PC-3 (cell line): ENCODE measurements around the gene FGFR3.

Experiments used
- EZH2 ChIP-seq: fragments of 300-600 bp; sonication (generic); IDR thresholded peaks from one replicate; pipeline ENCODE4 v1.6.1; 2017; ENCODE audit warnings: antibody characterized with exemption, mild to moderate bottlenecking, low read length; ENCODE audit not compliant: unreplicated experiment
- EZH2phosphoT487 ChIP-seq: fragments of 300-600 bp; sonication (generic); IDR thresholded peaks from 2 replicates; pipeline ENCODE4 v1.6.1; 2018; ENCODE audit warnings: mild to moderate bottlenecking, antibody characterized with exemption, low read length, borderline replicate concordance
- TF ChIP-seq, protein P1 (sequence below): fragments of 300-600 bp; sonication (generic); conservative IDR thresholded peaks from 2 replicates; pipeline ENCODE4 v1.5.1; 2017; ENCODE audit warnings: antibody characterized with exemption, low read depth, mild to moderate bottlenecking, low read length

DNA sequence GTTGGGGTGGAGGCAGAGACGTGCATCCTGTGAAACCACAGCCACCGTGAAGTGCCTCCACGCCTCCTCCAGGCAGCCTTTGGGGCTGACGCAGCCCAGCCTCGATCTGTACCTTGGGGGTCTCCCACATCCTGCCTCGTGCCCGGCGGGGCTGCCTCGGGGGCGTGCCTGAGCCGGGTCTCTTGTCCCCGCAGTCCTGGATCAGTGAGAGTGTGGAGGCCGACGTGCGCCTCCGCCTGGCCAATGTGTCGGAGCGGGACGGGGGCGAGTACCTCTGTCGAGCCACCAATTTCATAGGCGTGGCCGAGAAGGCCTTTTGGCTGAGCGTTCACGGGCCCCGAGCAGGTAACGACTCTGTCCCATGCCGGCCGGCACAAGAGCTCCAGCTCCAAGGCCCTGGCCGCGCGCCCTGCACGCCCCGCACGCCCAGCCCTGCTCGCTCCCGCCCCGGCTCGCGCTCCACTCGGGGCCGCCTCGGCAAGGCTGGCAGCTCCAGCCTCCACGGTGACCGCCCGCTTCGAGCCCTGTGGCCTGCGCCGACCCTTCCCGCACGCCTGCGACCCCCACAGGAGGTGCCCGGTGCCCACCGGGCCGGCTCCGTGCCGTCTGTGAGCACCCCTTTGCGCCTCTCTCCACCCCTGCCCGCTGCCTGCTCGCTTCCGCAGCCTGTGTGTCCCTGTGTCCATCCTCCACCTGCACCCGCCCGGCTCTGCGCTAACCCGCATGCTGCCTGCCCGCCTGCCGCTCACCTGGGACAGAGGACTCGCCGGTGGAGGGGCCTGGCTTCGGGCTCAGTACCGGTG is 9.8 kb downstream of the FGFR3 start:
- TF ChIP-seq, protein P1, sequence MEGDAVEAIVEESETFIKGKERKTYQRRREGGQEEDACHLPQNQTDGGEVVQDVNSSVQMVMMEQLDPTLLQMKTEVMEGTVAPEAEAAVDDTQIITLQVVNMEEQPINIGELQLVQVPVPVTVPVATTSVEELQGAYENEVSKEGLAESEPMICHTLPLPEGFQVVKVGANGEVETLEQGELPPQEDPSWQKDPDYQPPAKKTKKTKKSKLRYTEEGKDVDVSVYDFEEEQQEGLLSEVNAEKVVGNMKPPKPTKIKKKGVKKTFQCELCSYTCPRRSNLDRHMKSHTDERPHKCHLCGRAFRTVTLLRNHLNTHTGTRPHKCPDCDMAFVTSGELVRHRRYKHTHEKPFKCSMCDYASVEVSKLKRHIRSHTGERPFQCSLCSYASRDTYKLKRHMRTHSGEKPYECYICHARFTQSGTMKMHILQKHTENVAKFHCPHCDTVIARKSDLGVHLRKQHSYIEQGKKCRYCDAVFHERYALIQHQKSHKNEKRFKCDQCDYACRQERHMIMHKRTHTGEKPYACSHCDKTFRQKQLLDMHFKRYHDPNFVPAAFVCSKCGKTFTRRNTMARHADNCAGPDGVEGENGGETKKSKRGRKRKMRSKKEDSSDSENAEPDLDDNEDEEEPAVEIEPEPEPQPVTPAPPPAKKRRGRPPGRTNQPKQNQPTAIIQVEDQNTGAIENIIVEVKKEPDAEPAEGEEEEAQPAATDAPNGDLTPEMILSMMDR: no peak
- TF ChIP-seq EZH2phosphoT487 (no peak), EZH2 (no peak)
